Measurements from ENCODE around the gene ADARB1.

ADARB1 gene

GRCh38 chr21:45178971-45179370, 104.6 kb downstream of the ADARB1 start:
- H3K4me1 ChIP-seq (ENCODE audit: control insufficient read depth in 1 of 2, insufficient read depth in 1 of 2, low read depth in 1 of 2, low read length in 1 of 2): no peaks in the 10 kb centered on the region

GRCh38 chr21:45179568-45180245, 105.3 kb downstream of the ADARB1 start:
- H3K4me1 ChIP-seq (ENCODE audit: control insufficient read depth in 1 of 2, insufficient read depth in 1 of 2, low read depth in 1 of 2, low read length in 1 of 2): no peaks in the 10 kb centered on the region
- H3K9me3 ChIP-seq: no peaks in the 10 kb centered on the region
- no peak overlapping the region for H3K4me3 ChIP-seq (ENCODE audit: low read depth in 1 of 2, low read length in 1 of 2)
- no peak for TF ChIP-seq CTCF (IDR thresholded peaks at IDR 0.05)
- H3K27ac ChIP-seq: no peak overlapping the region
- peaks cover 4% of the 10 kb centered on the region for H3K36me3 ChIP-seq
- H3K27me3 ChIP-seq: no peaks in the 10 kb centered on the region

More at GRCh38 chr21:45178971-45179370, 104.6 kb downstream of the ADARB1 start:
- Histone ChIP-seq H3K9me3 (no peaks in the 10 kb centered on the region), H3K36me3 (peaks cover 4% of the 10 kb centered on the region), H3K4me3 (ENCODE audit: low read depth in 1 of 2, low read length in 1 of 2) (no peak overlapping the region), H3K27ac (no peak overlapping the region), H3K27me3 (no peaks in the 10 kb centered on the region)
- no peak for TF ChIP-seq CTCF (IDR thresholded peaks at IDR 0.05)

- Histone ChIP-seq H3K4me3 (ENCODE audit: low read depth in 1 of 2, low read length in 1 of 2) (no peak overlapping the region), H3K27ac (no peak overlapping the region), H3K4me1 (ENCODE audit: control insufficient read depth in 1 of 2, insufficient read depth in 1 of 2, low read depth in 1 of 2, low read length in 1 of 2) (no peaks in the 10 kb centered on the region), H3K36me3 (peaks cover 4% of the 10 kb centered on the region), H3K9me3 (no peaks in the 10 kb centered on the region), H3K27me3 (no peaks in the 10 kb centered on the region)
- no peak for TF ChIP-seq CTCF (IDR thresholded peaks at IDR 0.05)
Observed at GRCh38 chr21:45180246-45180599, 105.8 kb downstream of the ADARB1 start.

GRCh38 chr21:45182958-45183357, 108.6 kb downstream of the ADARB1 start:
- TF ChIP-seq CTCF (IDR thresholded peaks at IDR 0.05): no peak
- peaks cover 4% of the 10 kb centered on the region for H3K36me3 ChIP-seq

GRCh38 chr21:45183852-45184251, 109.5 kb downstream of the ADARB1 start:
- peaks cover 14% of the 10 kb centered on the region for H3K9me3 ChIP-seq
- H3K36me3 ChIP-seq: peaks cover 4% of the 10 kb centered on the region
- no peak for TF ChIP-seq CTCF (IDR thresholded peaks at IDR 0.05)
- no peaks in the 10 kb centered on the region for H3K4me1 ChIP-seq (ENCODE audit: control insufficient read depth in 1 of 2, insufficient read depth in 1 of 2, low read depth in 1 of 2, low read length in 1 of 2)
- H3K4me3 ChIP-seq (ENCODE audit: low read depth in 1 of 2, low read length in 1 of 2): no peak overlapping the region
- no peak overlapping the region for H3K27ac ChIP-seq
- H3K27me3 ChIP-seq: no peaks in the 10 kb centered on the region

More at GRCh38 chr21:45182958-45183357, 108.6 kb downstream of the ADARB1 start:
- Histone ChIP-seq H3K9me3 (peaks cover 10% of the 10 kb centered on the region), H3K4me3 (ENCODE audit: low read depth in 1 of 2, low read length in 1 of 2) (no peak overlapping the region), H3K4me1 (ENCODE audit: control insufficient read depth in 1 of 2, insufficient read depth in 1 of 2, low read depth in 1 of 2, low read length in 1 of 2) (no peaks in the 10 kb centered on the region), H3K27me3 (no peaks in the 10 kb centered on the region), H3K27ac (no peak overlapping the region)
